Measurements from ENCODE around the gene ADAM17. TPM values are rescaled to one million over a fixed set of nuclear protein-coding genes. Genes with fewer than 3 reads are reported as not detected.
"Not testable (repeated sequence)": the region's sequence is repeated elsewhere in the genome, so short reads cannot be mapped to it uniquely, and the experiment has no call there.

ADAM17 gene
- polyA plus RNA-seq, 6 donors from 2014 or later: 9.1 to 23.8 (median 21.3) TPM

- Mint-ChIP-seq H3K9me3 (no peaks in the 10 kb centered on the region), H3K4me1 (peaks cover 44 to 70% (median 54%) of the 10 kb centered on the region in 3 donors), H3K27ac (peak overlapping the region; percentile 91 to 99 (median 98)), H3K36me3 (no peaks in the 10 kb centered on the region), H3K27me3 (no peaks in the 10 kb centered on the region), H3K4me3 (peak overlapping the region; percentile 92 to 99 (median 97))
- no peak for DNase-seq
- no peak for ATAC-seq (ENCODE audit: low read depth in 2 of 2)
These were observed 721 bp downstream of the ADAM17 start for GRCh38 chr2:9554921-9555296.

DNA sequence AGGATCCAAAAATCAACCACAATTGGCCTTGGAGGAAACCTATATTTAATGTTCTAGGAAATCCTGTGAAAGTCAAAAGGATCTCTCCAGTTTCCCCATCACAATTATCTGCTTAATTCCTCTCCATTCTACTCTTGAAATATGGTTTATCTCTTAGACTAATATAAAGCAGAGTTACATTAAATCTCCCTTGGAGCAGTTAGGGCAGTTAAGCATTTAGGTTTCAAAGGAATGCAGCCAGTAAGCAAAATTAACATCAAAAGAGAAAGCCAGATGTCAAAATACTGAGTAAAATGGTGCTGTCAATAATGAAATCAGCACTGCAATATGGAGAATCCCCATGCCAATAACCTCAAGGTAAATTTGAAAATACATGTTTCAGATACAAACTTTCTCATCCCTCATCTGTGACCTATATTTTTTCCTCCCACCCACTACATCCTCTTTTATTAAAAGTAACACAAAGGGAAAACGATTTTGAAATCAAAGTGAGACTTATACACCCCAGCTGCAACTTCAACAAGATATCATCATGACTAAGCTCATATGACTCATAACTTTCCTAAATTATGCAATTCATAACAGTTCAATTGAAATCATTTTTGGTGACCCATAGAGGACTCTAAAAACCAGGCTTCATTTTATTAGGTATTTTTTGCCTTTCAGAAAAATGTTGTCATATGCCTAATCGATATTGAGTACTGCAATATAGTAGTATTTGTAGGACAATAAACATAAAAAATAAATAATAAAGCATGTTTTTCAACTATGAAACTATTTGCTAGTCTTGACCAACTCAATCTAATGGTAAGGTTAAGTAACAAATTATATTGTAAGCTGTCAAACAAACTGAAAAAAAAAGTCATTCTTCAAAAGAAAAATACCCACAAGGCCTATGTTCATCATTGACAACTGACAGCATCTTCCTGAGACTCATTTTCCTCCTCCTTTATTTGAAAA, 3.1 kb downstream of the ADAM17 start:
- ATAC-seq (ENCODE audit: low read depth in 2 of 2): no peak
- no peak for DNase-seq
- H3K4me1 Mint-ChIP-seq: peaks cover 52 to 87% (median 72%) of the 10 kb centered on the region in 3 donors
- peak overlapping the region in 6 of 8 donors; percentile 24 to 98 (median 57) for H3K4me3 Mint-ChIP-seq
- H3K27ac Mint-ChIP-seq: peak overlapping the region; percentile 13 to 87 (median 78)
- no peaks in the 10 kb centered on the region for H3K36me3 Mint-ChIP-seq
- no peaks in the 10 kb centered on the region for H3K27me3 Mint-ChIP-seq
- H3K9me3 Mint-ChIP-seq: no peaks in the 10 kb centered on the region

GRCh38 chr2:9550859-9551391, 4.7 kb downstream of the ADAM17 start:
- not testable (repeated sequence) for H3K27me3 Mint-ChIP-seq; H3K36me3 Mint-ChIP-seq; ATAC-seq (ENCODE audit: low read depth in 2 of 2); DNase-seq; H3K9me3 Mint-ChIP-seq
- H3K4me3 Mint-ChIP-seq: peak overlapping the region; percentile 17 to 98 (median 63)
- H3K4me1 Mint-ChIP-seq: peaks cover 55 to 87% (median 82%) of the 10 kb centered on the region in 3 donors
- H3K27ac Mint-ChIP-seq: peak overlapping the region; percentile 1 to 93 (median 77)

DNA sequence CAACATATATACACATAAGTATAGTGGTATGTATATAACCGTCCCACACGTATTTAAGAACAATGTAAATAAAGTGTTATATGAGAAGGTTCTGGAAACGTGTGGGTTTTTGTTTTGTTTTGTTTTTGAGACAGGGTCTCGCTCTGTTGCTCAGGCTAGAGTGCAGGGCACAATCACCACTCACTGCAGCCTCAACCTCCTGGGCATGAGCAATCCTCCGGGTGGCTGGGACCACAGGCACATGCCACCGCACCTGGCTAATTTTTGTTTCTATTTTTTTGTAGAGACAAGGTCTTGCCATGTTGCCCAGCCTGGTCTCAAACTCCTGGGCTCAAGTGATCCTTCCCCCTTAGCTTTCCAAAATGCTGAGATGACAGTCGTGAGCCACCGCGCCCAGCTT, 6.2 kb downstream of the ADAM17 start:
- Mint-ChIP-seq H3K27ac (peak overlapping the region; percentile 83 to 97 (median 94)), H3K4me3 (peak overlapping the region; percentile 54 to 82 (median 66)), H3K9me3 (no peaks in the 10 kb centered on the region), H3K27me3 (no peaks in the 10 kb centered on the region), H3K36me3 (no peaks in the 10 kb centered on the region), H3K4me1 (peaks cover 54 to 91% (median 85%) of the 10 kb centered on the region in 3 donors)
- peak in 1 of 2 donors; percentile 17 for ATAC-seq (ENCODE audit: low read depth in 2 of 2)
- DNase-seq: no peak

DNA sequence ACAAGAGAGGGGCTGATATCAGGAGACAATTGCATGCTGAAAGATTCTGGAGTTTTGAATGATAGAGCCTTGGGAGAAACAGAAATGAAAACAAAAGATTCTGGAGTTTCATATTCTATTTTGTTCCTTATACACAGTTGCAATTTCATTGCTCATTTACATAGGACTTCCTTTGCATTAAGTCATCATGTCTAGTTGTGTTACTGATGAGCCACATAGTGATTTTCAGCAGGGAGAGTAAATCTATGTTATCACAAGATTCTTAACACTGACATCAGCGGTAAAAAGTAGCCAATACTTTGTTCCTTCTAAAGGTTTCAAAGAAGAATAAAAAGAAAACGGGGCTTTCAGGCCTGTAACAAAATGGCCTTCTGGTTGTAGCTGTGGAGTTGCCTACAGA, 7.1 kb downstream of the ADAM17 start:
- H3K27me3 Mint-ChIP-seq: no peaks in the 10 kb centered on the region
- peak overlapping the region; percentile 71 to 94 (median 92) for H3K4me3 Mint-ChIP-seq
- ATAC-seq (ENCODE audit: low read depth in 2 of 2) (peak; percentile 83 to 86), DNase-seq (peak; percentile 54)
- H3K27ac Mint-ChIP-seq: peak overlapping the region; percentile 90 to 98 (median 97)
- no peaks in the 10 kb centered on the region for H3K9me3 Mint-ChIP-seq
- peaks cover 55 to 92% (median 85%) of the 10 kb centered on the region in 3 donors for H3K4me1 Mint-ChIP-seq
- H3K36me3 Mint-ChIP-seq: no peaks in the 10 kb centered on the region

- Mint-ChIP-seq H3K4me3 (peak overlapping the region; percentile 31 to 94 (median 90)), H3K27me3 (no peaks in the 10 kb centered on the region), H3K36me3 (no peaks in the 10 kb centered on the region), H3K9me3 (no peaks in the 10 kb centered on the region), H3K27ac (peak overlapping the region; percentile 90 to 98 (median 97)), H3K4me1 (peaks cover 52 to 90% (median 81%) of the 10 kb centered on the region in 3 donors)
- ATAC-seq (ENCODE audit: low read depth in 2 of 2): no peak
- DNase-seq: no peak
These were observed 8.2 kb downstream of the ADAM17 start for GRCh38 chr2:9547262-9547991.

DNA sequence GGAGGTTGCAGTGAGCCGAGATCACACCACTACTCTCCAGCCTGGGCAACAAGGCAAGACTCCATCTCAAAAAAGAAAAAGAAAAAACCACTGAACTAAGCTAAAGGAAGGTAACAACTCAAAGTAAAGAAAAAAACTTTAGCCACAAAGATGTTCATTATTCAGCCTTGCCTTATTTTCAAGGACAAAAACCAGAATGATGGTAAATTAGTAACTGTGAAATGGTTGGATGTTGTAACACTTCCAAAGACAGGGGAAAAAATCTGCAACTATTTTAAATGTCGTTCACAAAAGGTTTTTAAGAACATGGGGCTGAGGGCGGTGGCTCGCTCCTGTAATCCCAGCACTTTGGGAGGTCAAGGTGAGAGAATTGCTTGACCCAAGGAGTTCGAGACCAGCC, 10.1 kb downstream of the ADAM17 start:
- Mint-ChIP-seq H3K27ac (peak overlapping the region in 3 of 6 donors; percentile 15 to 90 (median 76)), H3K36me3 (no peaks in the 10 kb centered on the region), H3K27me3 (no peaks in the 10 kb centered on the region), H3K9me3 (no peaks in the 10 kb centered on the region), H3K4me3 (peak overlapping the region in 3 of 8 donors; percentile 9 to 28 (median 13)), H3K4me1 (peaks cover 45 to 89% (median 67%) of the 10 kb centered on the region in 3 donors)
- ATAC-seq (ENCODE audit: low read depth in 2 of 2): no peak
- no peak for DNase-seq

- DNase-seq (no peak), ATAC-seq (ENCODE audit: low read depth in 2 of 2) (peak; percentile 23 to 42)
- H3K27me3 Mint-ChIP-seq: no peaks in the 10 kb centered on the region
- H3K4me1 Mint-ChIP-seq: peaks cover 46 to 87% (median 64%) of the 10 kb centered on the region in 3 donors
- H3K36me3 Mint-ChIP-seq: peaks cover 0 to 4% of the 10 kb centered on the region in 2 donors
- peak overlapping the region in 5 of 6 donors; percentile 63 to 90 (median 82) for H3K27ac Mint-ChIP-seq
- peak overlapping the region; percentile 17 to 87 (median 58) for H3K4me3 Mint-ChIP-seq
- peaks cover 0 to 4% (median 2%) of the 10 kb centered on the region in 7 donors for H3K9me3 Mint-ChIP-seq
These were observed 12.1 kb downstream of the ADAM17 start for GRCh38 chr2:9543557-9543956.

DNA sequence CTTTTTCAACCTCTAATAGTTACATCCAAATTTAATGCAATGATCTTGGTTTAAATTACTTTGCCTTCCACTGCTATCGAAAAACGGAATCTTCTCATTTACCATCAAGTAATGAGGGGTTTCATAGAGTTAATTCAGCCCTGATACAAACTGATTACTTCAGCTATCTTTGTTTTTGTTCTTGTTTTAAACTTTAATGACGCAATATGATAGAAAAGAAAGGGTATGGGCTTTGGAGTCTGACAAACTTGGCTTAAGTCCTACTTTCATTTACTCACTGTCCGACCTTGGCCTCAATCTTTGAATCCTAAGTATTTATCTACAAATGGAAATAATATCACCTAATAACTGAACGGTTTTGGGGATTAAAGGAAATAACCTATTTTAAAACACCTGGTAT, 16.1 kb downstream of the ADAM17 start:
- no peaks in the 10 kb centered on the region for H3K27me3 Mint-ChIP-seq
- H3K4me1 Mint-ChIP-seq: peaks cover 47 to 77% (median 55%) of the 10 kb centered on the region in 3 donors
- peak overlapping the region; percentile 9 to 87 (median 78) for H3K4me3 Mint-ChIP-seq
- peak overlapping the region; percentile 90 to 97 (median 94) for H3K27ac Mint-ChIP-seq
- no peak for DNase-seq
- H3K36me3 Mint-ChIP-seq: peaks cover 0 to 4% of the 10 kb centered on the region in 2 donors
- peak; percentile 22 to 61 for ATAC-seq (ENCODE audit: low read depth in 2 of 2)
- H3K9me3 Mint-ChIP-seq: peaks cover 0 to 4% (median 2%) of the 10 kb centered on the region in 7 donors

- Mint-ChIP-seq H3K4me3 (peak overlapping the region; percentile 7 to 83 (median 42)), H3K36me3 (peaks cover 0 to 4% of the 10 kb centered on the region in 2 donors), H3K27me3 (no peaks in the 10 kb centered on the region), H3K27ac (peak overlapping the region in 4 of 6 donors; percentile 81 to 96 (median 92)), H3K4me1 (peaks cover 37 to 64% (median 47%) of the 10 kb centered on the region in 3 donors), H3K9me3 (peaks cover 0 to 4% (median 2%) of the 10 kb centered on the region in 7 donors)
- peak; percentile 16 to 33 for ATAC-seq (ENCODE audit: low read depth in 2 of 2)
- peak; percentile 30 for DNase-seq
These were observed 17.6 kb downstream of the ADAM17 start for GRCh38 chr2:9538000-9538507.

DNA sequence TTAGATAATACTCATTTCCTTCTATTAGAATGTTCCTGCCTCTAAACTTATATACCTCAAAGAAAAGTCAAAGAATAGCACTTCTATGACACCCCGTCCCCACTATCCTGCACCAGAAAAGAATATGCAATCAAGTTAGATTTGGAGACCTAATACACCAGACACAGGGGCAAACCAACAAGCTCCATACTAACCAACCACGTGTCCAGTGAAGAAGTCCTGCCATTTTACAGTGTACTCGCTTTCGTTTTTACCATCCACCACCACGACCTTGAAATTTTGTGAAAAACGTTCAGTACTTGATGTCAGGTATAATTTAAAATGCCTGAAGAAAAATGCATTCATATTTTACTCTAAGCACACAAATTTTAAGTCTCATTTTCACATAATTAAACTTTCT, 19.1 kb downstream of the ADAM17 start:
- H3K27ac Mint-ChIP-seq: peak overlapping the region in 3 of 6 donors; percentile 22 to 91 (median 79)
- no peaks in the 10 kb centered on the region for H3K27me3 Mint-ChIP-seq
- H3K36me3 Mint-ChIP-seq: peaks cover 0 to 4% of the 10 kb centered on the region in 2 donors
- H3K4me1 Mint-ChIP-seq: peaks cover 37 to 54% (median 45%) of the 10 kb centered on the region in 3 donors
- H3K9me3 Mint-ChIP-seq: peaks cover 0 to 4% (median 2%) of the 10 kb centered on the region in 7 donors
- H3K4me3 Mint-ChIP-seq: peak overlapping the region in 2 of 8 donors; percentile 9 to 29
- no peak for ATAC-seq (ENCODE audit: low read depth in 2 of 2)
- no peak for DNase-seq

- H3K9me3 Mint-ChIP-seq: peaks cover 0 to 4% (median 2%) of the 10 kb centered on the region in 7 donors
- peak overlapping the region in 3 of 8 donors; percentile 5 to 38 (median 9) for H3K4me3 Mint-ChIP-seq
- H3K27ac Mint-ChIP-seq: peak overlapping the region in 4 of 6 donors; percentile 24 to 91 (median 42)
- H3K36me3 Mint-ChIP-seq: peaks cover 0 to 4% of the 10 kb centered on the region in 2 donors
- H3K4me1 Mint-ChIP-seq: peaks cover 32 to 45% (median 42%) of the 10 kb centered on the region in 3 donors
- ATAC-seq (ENCODE audit: low read depth in 2 of 2) (peak; percentile 72 to 73), DNase-seq (no peak)
- H3K27me3 Mint-ChIP-seq: no peaks in the 10 kb centered on the region
These were observed 20.5 kb downstream of the ADAM17 start for GRCh38 chr2:9535177-9535576.

All from naive B cell (primary cell).